Bone marrow (tissue), 2 donors: ENCODE measurements around the gene ZNF585A.
"Not testable (repeated sequence)": the region's sequence is repeated elsewhere in the genome, so short reads cannot be mapped to it uniquely, and the experiment has no call there.

Experiments used
- DNase-seq, 2 donors: peaks; one replicate each; lab custom pipeline; 2025; lab: John Stamatoyannopoulos, UW

Gene ZNF585A

DNA sequence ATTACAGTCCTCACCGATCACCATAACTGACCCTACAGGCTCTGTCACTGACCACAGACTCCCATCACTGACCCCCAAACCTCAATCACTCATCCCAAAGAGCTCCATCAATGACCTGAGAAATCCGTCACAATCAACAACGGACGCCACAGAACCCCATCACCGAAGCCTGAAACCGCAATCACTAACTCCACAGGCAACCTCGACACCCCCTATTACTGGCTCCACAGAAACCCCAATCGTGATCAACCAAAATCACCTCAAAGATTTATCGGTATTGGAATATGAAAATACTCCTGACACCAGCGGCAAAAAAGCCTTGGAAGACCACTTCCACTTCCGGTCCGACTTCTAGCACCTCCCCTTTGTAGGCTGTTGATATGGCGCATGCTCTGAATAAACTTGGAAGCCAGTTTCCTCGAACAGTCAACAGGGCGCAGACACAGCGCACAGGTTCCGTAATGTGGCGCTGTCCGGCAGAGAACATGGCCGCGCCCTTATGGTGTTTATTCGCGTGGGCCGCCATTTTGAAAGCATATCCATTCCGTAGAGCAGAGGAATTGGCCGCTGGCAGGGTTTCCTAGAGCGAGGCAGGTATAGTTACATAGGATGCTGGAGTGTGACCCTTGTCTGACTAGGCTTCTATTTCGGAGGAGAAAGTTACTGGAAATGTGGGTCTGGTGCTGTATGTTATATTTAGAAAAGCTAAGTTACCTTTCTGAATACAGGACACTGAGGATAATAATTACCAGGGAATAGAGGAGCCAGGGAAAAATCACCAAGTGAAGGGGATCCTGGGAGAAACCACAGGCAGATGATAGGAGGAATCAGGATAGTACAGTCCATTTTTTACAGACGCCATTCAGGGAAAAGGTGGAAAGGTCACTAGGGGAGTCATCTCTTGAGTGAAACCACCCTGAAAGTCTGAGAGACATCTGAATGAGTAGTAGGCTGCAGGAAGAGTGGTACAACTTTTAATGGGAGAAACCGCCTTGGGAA lies at the start of gene ZNF585A:
Gene ZNF585A, minus strand, starts transcription at position 328 of the 999 bp plus-strand sequence. CDS start 2,785 bp downstream, outside the sequence.
- peak; percentile 59 to 96 for DNase-seq

DNA sequence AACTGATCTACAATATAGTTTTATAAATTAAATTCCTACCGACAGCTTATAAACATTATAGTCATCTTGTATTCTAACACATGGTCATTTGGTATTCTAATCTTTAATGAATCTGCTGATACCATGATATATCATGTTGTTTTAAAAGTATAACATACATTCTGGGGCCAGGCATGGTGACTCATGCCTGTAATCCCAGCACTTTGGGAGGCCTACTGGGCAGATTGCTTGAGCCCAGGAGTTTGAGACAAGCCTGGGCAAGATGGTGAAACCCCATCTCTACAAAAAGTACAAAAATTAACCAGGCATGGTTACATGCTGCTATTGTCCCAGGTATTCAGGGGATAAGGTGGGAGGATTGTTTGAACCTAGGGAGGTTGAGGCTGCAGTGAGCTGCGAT lies 48.6 kb upstream of the ZNF585A start:
- no peak for DNase-seq

DNA sequence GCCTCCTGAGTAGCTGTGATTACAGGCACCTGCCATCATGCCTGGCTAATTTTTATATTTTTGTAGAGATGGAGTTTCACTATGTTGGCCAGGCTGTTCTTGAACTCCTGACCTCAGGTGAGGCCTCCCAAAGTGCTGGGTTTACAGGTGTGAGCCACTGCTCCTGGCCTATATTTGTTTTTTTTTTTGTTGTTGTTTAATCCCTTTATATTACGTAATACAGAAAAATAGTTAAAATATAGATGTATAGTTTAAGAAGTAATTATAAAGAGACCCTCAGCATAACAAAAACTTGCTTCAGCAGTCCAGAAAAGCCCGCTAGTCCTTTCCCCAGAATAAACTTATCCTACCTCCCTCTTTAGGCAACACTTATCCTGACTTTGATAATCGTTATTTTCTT lies 47.9 kb upstream of the ZNF585A start:
- DNase-seq = no peak

DNA sequence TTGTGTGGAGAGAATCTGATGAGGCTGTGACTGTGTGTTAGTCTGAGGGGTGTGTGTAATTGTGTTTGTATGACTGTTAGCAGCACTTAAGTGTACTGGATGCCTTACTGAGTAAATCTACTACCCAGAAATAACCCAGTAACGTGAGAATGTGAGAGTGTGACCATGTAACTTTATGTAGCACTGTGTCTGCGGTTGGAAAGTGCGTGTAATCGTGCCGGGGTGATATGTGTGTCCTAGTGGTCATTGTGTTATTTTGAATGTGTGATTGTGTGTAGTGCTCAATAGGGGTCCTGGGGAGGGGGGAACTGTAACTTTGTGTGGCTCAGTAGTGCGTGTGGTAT lies 46.1 kb upstream of the ZNF585A start:
- no peak for DNase-seq

DNA sequence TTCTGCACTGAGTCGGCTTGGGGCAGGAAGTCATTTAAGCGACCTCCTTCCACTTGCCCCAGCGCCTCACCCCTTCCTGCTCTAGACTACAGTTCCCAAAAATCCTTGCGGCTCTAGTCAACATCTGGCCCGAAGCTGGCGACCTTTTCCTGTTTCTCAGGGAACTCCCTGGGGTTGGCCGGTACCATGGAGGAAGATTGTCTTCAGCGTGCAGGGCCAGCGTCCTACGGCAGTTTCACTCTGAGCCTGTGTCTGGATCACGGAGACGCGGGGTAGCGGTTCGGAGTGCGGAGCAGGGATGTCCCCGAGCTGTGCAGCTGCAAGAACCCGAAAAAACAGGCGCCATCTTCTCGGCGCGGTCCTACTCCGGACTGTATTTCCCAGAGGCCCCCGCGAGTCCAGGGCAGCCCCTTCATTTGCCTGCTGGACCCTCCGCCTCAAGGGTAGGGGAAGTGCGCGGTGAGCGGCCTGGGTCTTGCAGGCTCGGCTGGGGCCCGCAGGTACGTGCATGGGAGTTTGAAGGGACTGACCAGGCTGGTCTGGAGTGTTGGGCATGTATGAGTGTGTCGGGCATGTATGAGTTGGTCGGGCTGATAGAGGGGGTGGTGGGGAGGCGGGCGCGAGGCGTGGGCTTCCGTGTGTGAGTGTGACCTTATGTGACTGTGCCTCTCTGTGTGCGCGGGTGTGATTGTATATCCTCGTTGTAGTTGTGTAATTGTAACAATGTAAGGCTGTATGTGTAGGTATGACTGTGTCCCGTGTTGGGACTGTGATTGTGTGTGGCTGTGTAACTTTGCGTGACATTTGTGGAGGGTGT lies 45.5 kb upstream of the ZNF585A start, which contains the start of gene ZNF383:
Gene ZNF383, plus strand, starts transcription at position 440 of the 817 bp plus-strand sequence. CDS start 12,240 bp downstream, outside the sequence.
- DNase-seq = peak; percentile 81 to 95

DNA sequence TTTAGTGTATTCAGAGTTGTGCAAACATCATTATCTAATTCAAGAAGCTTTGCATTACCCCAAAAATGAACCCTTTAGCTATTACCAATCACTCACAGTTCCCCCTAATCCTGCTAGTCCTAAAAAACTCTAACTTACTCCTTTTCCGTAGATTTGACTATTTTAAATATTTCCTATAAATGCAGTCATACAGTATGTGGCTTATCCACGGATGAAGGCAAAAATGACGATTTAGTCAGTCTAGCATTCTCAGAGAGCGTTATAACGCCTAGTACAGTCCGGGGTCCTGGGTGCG lies 44.9 kb upstream of the ZNF585A start:
- no peak for DNase-seq

DNA sequence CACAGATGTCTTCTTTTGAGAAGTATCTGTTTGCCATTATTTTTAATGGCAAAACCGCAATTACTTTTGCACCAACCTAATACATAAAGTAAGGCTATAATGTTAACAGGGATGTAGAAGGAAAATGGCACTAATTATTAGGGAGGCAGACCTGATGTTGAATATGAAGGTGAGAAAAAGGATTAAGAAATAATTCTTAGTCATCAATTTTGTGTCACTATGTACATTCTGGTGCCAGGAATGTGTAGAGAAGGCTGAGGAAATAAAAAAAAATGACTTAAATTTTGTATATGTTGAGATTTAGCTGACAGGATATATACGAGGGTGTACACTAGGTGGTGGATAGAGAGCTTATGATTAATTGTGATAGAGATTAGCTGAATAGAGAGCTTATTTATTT lies 25.3 kb upstream of the ZNF585A start:
- no peak for DNase-seq

DNA sequence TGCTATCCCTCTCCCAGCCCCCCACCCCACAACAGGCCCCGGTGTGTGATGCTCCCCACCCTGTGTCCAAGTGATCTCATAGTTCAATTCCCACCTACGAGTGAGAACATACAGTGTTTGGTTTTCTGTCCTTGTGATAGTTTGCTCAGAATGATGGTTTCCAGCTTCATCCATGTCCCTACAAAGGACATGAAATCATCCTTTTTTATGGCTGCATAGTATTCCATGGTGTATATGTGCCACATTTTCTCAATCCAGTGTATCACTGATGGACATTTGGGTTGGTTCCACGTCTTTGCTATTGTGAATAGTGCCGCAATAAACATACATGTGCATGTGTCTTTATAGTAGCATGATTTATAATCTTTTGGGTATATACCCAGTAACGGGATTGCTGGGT lies 24.6 kb upstream of the ZNF585A start:
- not testable (repeated sequence) for DNase-seq

DNA sequence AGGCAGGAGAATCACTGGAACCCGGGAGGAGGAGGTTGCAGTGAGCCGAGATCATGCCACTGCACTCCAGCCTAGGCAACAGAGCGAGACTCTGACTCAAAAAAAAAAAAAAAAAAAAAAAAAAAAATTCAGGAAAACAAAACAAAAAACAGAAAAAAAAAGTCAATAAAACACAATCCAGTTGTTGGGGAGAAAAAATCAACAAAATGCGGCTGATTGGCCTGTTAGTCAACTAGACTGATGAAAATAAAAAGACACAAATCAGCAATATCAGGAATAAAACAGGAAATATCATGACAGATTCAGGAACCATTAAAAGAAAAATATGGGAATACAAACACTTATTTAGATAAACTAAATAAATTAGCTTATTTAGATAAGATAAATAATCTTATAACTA lies 22.8 kb upstream of the ZNF585A start:
- DNase-seq = not testable (repeated sequence)

DNA sequence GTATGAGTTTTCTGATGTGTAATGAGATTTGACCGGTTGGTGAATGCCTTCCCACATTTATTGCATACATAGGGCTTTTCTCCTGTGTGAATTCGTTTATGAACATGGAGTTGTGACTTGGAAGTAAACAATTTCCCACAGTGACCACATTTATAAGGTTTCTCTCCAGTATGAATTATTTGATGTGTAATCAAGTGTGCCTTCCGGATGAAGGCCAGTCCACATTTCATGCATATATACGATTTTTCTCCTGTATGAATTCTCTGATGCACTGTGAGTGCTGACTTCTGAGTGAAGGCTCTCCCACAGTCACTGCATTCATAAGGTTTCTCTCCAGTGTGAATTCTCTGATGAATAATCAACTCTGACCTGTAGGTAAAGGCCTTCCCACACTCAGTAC lies 13.6 kb upstream of the ZNF585A start:
- not testable (repeated sequence) for DNase-seq

DNA sequence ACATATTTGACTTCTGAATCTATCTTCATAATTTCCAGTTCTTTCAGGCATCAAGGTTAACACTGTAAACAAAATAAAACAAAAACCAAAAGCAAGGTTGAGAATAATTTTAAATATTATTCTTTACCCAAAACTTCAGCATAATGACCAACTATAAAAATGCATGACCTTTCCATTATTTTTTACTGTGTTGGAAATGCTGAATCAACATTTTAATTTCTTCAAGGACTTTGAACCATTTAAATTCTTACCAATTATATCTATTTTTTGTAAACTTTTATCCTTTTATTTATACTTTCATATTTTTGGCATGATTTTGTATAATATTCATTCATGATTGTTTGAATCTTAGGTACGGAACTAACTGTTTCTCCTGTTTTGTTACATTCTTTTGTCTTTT lies 6.9 kb downstream of the ZNF585A start:
- no peak for DNase-seq

DNA sequence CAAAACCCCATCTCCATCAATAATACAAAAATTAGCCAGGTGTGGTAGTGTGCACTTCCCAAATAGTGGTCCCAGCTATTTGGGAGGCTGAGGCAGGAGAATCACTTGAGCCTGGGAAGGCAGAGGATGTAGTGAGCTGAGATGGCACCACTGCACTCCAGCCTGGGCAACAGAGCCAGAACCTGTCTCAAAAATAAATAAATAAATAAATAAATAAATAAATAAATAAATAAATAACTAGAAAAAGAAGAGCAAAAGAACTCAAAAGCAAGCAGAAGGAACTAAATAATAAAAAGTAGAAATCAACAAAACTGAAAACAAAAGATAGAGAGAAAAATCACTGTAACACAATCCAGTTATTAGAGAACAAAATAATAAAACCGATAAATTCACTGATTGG lies 12.3 kb downstream of the ZNF585A start:
- DNase-seq = no peak

DNA sequence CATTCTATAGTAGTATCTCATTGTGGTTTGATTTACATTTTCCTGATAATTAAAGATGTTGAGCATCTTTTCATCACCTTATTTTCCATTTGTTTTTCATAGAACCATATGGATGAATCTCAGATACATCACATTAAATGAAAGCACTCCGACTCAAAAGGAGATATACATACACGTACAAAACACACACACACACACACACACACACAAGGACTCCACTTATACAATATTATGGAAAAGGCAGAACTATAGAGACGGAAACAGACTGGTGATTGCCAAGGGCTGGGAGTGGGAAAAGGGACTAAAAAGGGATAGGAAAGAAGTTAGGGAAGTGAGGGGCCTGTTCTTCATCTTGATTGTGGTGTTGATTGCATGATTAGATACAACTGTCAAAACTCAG lies 24.3 kb downstream of the ZNF585A start:
- no peak for DNase-seq

DNA sequence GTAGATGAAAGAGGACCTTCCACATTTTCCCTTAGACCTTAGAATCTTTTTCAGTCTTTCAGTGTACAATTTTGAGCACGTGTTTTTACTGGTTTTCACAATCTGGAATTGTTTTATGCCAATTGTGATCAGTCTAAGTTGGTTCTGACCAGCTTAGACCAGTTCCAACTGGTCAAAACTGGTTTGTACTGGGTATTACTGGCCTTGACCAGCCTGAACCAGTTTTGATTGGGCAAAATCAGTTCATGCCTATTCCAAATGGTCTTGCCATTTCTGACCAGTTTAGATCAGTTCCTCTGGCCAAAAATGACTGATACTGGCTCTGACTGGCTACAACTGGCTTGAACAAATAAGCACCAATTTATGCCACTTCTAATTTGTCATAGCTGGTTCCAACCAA lies 36.4 kb downstream of the ZNF585A start:
- no peak for DNase-seq

DNA sequence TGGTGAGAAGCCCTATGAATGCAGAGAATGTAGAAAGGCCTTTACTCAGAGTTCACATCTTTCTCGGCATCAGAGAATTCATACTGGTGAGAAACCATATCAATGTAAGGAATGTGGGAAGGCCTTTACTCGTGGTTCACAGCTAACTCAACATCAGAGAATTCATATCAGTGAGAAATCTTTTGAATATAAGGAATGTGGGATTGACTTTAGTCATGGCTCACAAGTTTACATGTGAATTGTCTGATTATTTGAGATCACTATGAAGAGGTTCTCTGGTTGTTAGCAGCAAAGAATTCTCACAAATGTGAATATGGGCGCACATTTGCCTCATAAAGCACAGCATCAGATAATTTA lies 43.7 kb downstream of the ZNF585A start:
- DNase-seq = no peak

DNA sequence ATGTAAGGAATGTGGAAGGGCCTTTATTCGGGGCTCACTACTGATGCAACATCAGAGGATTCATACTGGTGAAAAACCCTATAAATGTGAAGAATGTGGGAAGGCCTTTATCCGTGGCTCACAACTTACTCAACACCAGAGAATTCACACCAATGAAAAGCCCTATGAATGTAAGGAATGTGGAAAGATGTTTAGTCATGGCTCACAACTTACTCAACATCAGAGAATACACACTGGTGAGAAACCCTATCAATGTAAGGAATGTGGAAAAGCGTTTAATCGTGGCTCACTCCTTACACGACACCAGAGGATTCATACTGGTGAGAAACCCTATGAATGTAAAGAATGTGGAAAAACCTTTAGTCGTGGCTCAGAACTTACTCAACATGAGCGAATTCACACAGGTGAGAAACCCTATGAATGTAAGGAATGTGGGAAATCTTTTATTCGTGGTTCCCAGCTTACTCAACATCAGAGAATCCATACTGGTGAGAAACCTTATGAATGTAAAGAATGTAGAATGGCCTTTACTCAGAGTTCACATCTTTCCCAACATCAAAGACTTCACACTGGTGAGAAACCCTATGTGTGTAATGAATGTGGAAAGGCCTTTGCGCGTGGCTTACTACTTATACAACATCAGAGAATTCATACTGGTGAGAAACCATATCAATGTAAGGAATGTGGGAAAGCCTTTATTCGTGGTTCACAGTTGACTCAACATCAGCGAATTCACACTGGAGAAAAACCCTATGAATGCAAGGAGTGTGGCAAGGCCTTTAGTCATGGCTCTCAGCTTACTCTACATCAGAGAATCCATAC lies 44.3 kb downstream of the ZNF585A start:
- no peak for DNase-seq

DNA sequence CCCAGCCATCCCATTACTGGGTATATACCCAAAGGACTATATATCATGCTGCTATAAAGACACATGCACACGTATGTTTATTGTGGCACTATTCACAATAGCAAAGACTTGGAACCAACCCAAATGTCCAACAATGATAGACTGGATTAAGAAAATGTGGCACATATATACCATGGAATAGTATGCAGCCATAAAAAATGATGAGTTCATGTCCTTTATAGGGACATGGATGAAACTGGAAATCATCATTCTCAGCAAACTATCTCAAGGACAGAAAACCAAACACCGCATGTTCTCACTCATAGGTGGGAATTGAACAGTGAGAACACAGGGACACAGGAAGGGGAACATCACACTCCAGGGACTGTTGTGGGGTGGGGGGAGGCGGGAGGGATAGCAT lies 50.4 kb downstream of the ZNF585A start:
- not testable (repeated sequence) for DNase-seq

DNA sequence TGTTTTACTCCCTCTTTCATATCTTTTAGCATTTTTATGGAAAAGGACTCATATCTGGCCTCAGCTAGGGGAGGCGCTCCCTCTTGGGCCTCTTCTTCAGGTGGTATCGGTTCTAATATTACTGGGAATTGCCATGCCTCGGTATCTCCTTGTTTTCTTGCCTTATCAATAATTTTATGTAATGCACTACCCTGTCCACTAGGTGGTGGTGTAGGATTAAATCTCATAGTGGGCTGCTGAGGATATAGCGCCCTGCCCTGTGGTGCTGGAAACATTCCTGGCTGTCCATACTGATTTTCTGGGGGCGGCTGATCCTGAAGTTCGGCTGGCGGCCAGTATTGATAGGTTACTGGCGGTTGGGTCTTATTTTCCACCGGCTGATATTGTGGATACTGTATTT lies 58.5 kb downstream of the ZNF585A start:
- DNase-seq = no peak

DNA sequence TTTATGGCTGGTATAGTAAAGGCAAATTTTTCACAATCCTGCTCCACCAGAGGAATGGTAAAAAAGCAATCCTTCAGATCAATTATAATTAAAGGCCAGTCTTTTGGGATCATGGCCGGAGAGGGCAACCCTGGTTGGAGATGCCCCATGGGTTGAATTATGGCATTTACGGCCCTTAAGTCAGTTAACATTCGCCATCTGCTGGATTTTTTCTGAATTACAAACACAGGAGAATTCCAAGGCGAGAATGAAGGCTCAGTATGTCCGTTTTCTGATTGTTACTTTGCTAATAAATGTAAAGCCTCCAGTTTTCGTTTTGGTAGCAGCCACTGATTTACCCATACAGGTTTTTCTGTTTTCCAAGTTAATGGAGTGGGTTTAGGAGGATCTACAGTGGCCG lies 60.7 kb downstream of the ZNF585A start:
- not testable (repeated sequence) for DNase-seq

DNA sequence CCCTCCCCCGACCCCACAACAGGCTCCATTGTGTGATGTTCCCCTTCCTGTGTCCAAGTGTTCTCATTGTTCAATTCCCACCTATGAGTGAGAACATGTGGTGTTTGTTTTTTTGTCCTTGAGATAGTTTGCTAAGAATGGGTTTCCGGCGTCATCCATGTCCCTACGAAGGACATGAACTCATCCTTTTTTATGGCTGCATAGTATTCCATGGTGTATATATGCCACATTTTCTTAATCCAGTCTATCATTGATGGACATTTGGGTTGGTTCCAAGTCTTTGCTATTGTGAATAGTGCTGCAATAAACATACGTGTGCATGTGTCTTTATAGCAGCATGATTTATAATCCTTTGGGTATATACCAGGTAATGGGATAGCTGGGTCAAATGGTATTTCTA lies 68.4 kb downstream of the ZNF585A start:
- not testable (repeated sequence) for DNase-seq

DNA sequence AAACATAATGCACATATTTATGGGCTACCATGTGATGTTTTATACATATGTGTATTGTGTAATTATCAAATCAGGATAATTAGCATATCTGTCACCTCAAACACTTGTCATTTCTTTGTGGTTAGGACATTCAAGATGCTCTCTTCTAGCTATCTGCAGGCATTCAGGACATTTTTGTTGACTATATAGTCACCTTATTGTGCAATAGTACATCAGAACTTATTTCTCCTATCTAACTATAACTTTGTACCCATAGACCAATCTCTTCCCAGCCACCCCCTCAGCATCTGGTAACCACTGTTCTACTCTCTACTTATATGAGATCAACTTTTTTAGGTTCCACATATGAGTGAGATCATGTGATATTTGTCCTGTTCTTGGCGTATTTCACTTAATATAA lies 73.9 kb downstream of the ZNF585A start:
- DNase-seq = no peak

DNA sequence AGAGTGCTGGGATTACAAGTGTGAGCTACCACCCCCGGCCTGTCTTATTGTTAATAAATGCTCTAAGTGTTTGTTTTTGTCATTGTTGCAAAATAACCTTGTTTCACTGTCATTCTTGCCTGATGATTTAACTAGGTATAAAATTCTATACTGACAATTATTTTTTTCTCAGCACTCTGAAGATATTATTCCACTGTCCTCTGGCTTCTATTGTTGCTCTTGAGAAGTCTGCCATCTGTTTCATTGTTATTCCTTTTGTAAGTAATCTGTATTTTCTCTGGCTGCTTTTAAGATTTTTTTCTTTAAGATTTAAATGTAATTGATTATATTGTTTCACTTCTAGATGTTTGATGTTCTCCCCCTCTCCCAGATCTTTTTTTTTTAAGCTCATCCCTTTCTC lies 76.6 kb downstream of the ZNF585A start:
- no peak for DNase-seq
